HepG2 (cell line): Measurements from ENCODE around the gene HMCN1. TPM values are rescaled to one million over a fixed set of nuclear protein-coding genes. Genes with fewer than 3 reads are reported as not detected.

ENCODE experiments used
- ATAC-seq: fragments of 200-7000 bp; cut with Tn5 transposase; 3 replicates; pipeline ENCODE4 v1.9.1; 2020; ENCODE audit warnings: mild to moderate bottlenecking, moderate library complexity
- BruUV-seq: library from RNA; stranded (reverse); fragments of 400-500 nt; replicated peaks from 2 replicates; lab custom pipeline; 2021; lab: Mats Ljungman, UMichigan
- CTCF ChIA-PET: fragments of 300-600 bp; formaldehyde crosslinking; extraction: SDS; loops from one replicate; lab custom pipeline; 2021; ENCODE audit warnings: low total read pairs, inconsistent platforms, low intra/inter-chr PET ratio; lab: Yijun Ruan, JAX
- POLR2A ChIA-PET: fragments of 350-600 bp; sonication (Branson Sonifier 250); formaldehyde crosslinking; loops from one replicate; lab custom pipeline; 2020; ENCODE audit warnings: antibody characterized with exemption, inconsistent platforms; lab: Yijun Ruan, JAX
- DNase-seq: peaks from one replicate; pipeline ENCODE4 v3.0.0-alpha.2; 2015; ENCODE audit warnings: low spot score
- FAIRE-seq: peaks from 3 replicates; lab custom pipeline; 2011; peaks lifted over from hg19 to GRCh38; lab: Jason Lieb, UNC
- H2AFZ ChIP-seq: one replicate; pipeline ENCODE4 v1.6.1; 2011; ENCODE audit warnings: low read length, inconsistent platforms
- H3K27ac ChIP-seq: fragments of 300-600 bp; 3 replicates; pipeline ENCODE4 v1.8.0; 2011; ENCODE audit warnings: mixed run types, mild to moderate bottlenecking, mixed read lengths, low read length, inconsistent platforms; ENCODE audit not compliant: insufficient read depth; ENCODE audit errors: extremely low read length
- H3K27me3 ChIP-seq, 2 experiments: fragments of 200-600 bp in 1 of 2; 2 replicates in 1 of 2; 3 replicates in 1 of 2; pipeline versions ENCODE4 v1.6.0 to v1.8.0; 2011; ENCODE audit warnings: low read length in 2 of 2, mild to moderate bottlenecking in 2 of 2, moderate library complexity in 2 of 2, inconsistent platforms in 1 of 2; ENCODE audit not compliant: insufficient read depth in 2 of 2, control insufficient read depth in 1 of 2
- H3K36me3 ChIP-seq, 2 experiments: fragments of 200-600 bp in 1 of 2; replicated peaks in 1 of 2; 2 replicates in 1 of 2; 3 replicates in 1 of 2; pipeline versions ENCODE4 v1.5.1 to v1.8.0; 2011; ENCODE audit warnings: low read length in 2 of 2, inconsistent platforms in 1 of 2; ENCODE audit not compliant: insufficient read depth in 2 of 2, control insufficient read depth in 1 of 2
- H3K4me1 ChIP-seq: 2 replicates; pipeline ENCODE4 v1.5.1; 2012; ENCODE audit warnings: low read length, inconsistent platforms; ENCODE audit not compliant: insufficient read depth
- H3K4me2 ChIP-seq: 2 replicates; pipeline ENCODE4 v1.6.0; 2011; ENCODE audit warnings: low read depth, low read length, inconsistent platforms
- H3K4me3 ChIP-seq, 3 experiments: fragments of 200-600 bp in 1 of 3; sonication (generic), shearing (Covaris generic) in 1 of 3; replicated peaks in 1 of 3; 2 replicates each; pipeline ENCODE4 v1.5.1; 2011 to 2016; ENCODE audit warnings: low read length in 3 of 3, inconsistent platforms in 2 of 3, low read depth in 2 of 3, mild to moderate bottlenecking in 2 of 3, control low read depth in 1 of 3, mixed read lengths in 1 of 3; ENCODE audit not compliant: insufficient read depth in 1 of 3
- H3K79me2 ChIP-seq: one replicate; pipeline ENCODE4 v1.6.1; 2011; ENCODE audit warnings: low read length, inconsistent platforms; ENCODE audit not compliant: insufficient read depth
- H3K9ac ChIP-seq: 2 replicates; pipeline ENCODE4 v1.6.0; 2011; ENCODE audit warnings: mild to moderate bottlenecking, low read depth, low read length, inconsistent platforms; ENCODE audit not compliant: insufficient read depth
- H3K9me3 ChIP-seq: 2 replicates; pipeline ENCODE4 v1.5.1; 2012; ENCODE audit warnings: mild to moderate bottlenecking, low read length
- H4K20me1 ChIP-seq: 2 replicates; pipeline ENCODE4 v1.6.0; 2011; ENCODE audit warnings: inconsistent platforms, mild to moderate bottlenecking, low read length, moderate library complexity; ENCODE audit not compliant: insufficient read depth
- AKAP8 ChIP-seq: sonication (generic); formaldehyde crosslinking; IDR thresholded peaks from 2 replicates; pipeline ENCODE4 v1.5.1; 2020; ENCODE audit warnings: mild to moderate bottlenecking, missing genetic modification reagents
- ARNT ChIP-seq: fragments of 450-650 bp; IDR thresholded peaks from 2 replicates; pipeline ENCODE4 v1.6.1; 2017
- DNMT1 ChIP-seq: sonication (generic); formaldehyde crosslinking; IDR thresholded peaks from 2 replicates; pipeline ENCODE4 v1.5.1; 2020; ENCODE audit warnings: mild to moderate bottlenecking, missing genetic modification reagents
- HNF4A ChIP-seq: sonication (generic); formaldehyde crosslinking; IDR thresholded peaks from 2 replicates; pipeline ENCODE4 v1.4.0; 2020; ENCODE audit warnings: missing genetic modification reagents
- HOXA9 ChIP-seq: sonication (generic); formaldehyde crosslinking; IDR thresholded peaks from 2 replicates; pipeline ENCODE4 v1.8.1; 2022; ENCODE audit warnings: missing genetic modification reagents, mild to moderate bottlenecking, moderate library complexity, borderline replicate concordance
- RBAK ChIP-seq: sonication (generic); formaldehyde crosslinking; IDR thresholded peaks from 2 replicates; pipeline ENCODE4 v1.5.1; 2020; ENCODE audit warnings: mild to moderate bottlenecking, missing genetic modification reagents
- SRF ChIP-seq: IDR thresholded peaks from 2 replicates; pipeline ENCODE4 v1.6.1; 2011; ENCODE audit warnings: mild to moderate bottlenecking, low read depth, low read length, moderate library complexity
- SRSF9 ChIP-seq: fragments of 200-400 bp; formaldehyde crosslinking; IDR thresholded peaks from 2 replicates; pipeline ENCODE4 v1.6.1; 2018; ENCODE audit warnings: borderline replicate concordance, mild to moderate bottlenecking, low read depth, low read length; ENCODE audit not compliant: insufficient read depth, poor library complexity, severe bottlenecking
- WIZ ChIP-seq: sonication (generic); formaldehyde crosslinking; IDR thresholded peaks from 2 replicates; pipeline ENCODE4 v1.5.1; 2020; ENCODE audit warnings: mild to moderate bottlenecking, missing genetic modification reagents
- ZBTB7A ChIP-seq: sonication (generic); formaldehyde crosslinking; IDR thresholded peaks from 2 replicates; pipeline ENCODE4 v1.8.0; 2022; ENCODE audit warnings: mild to moderate bottlenecking, missing genetic modification reagents
- ZMAT5 ChIP-seq: sonication (generic); formaldehyde crosslinking; IDR thresholded peaks from 2 replicates; pipeline ENCODE4 v1.5.0; 2020; ENCODE audit warnings: mild to moderate bottlenecking, low read depth, missing genetic modification reagents, borderline replicate concordance
- ZNF24 ChIP-seq: fragments of 450-650 bp; IDR thresholded peaks from 2 replicates; pipeline ENCODE4 v1.6.1; 2017; ENCODE audit warnings: antibody characterized with exemption, mild to moderate bottlenecking
- ZNF260 ChIP-seq: sonication (generic); formaldehyde crosslinking; IDR thresholded peaks from 2 replicates; pipeline ENCODE4 v1.4.0; 2020; ENCODE audit warnings: missing genetic modification reagents, low read depth, mild to moderate bottlenecking, borderline replicate concordance
- WGBS: methylation state at CpG from one replicate; pipeline ENCODE4 v1.1.6; 2017; ENCODE audit warnings: low lambda C conversion rate; 5-methylcytosine and 5-hydroxymethylcytosine counted together
- in situ Hi-C: cut with HindIII; loops from 2 replicates; pipeline ENCODE4 v1.10.0; 2017; ENCODE audit warnings: low pct_unique_long_range_greater_than_20kb; ENCODE audit not compliant: extremely low pct_ligation_motif_present
- intact Hi-C: fragments of 100-400 bp; cut with micrococcal nuclease; formaldehyde crosslinking; loops from one replicate; pipeline ENCODE4 v1.10.0; 2022; ENCODE audit not compliant: unreplicated experiment
- polyA plus RNA-seq, 8 experiments: library from polyadenylated mRNA; depleted of rRNA in 3 of 8; stranded (reverse) in 7 of 8; unstranded in 1 of 8; fragments of >200 nt; fragmentation: Illumina TruSeq in 4 of 8; extraction: Trizol in 4 of 8; gene quantifications; 2 replicates each; pipeline versions ENCODE4 v1.2.1 to v1.2.3, GENCODE V29; 2011 to 2016; ENCODE audit warnings: low read depth in 4 of 8, missing spikeins in 1 of 8, mixed read lengths in 1 of 8; ENCODE audit not compliant: insufficient read depth in 1 of 8
- total RNA-seq, 5 experiments: library from RNA; depleted of rRNA; stranded (reverse); fragments of >200 nt; fragmentation: Illumina TruSeq; extraction: Trizol; gene quantifications; 2 replicates each; pipeline ENCODE4 v1.2.3, GENCODE V29; 2016; ENCODE audit warnings: low read depth in 1 of 5
- TF ChIP-seq, protein P1 (sequence below): sonication (generic); formaldehyde crosslinking; IDR thresholded peaks from 2 replicates; pipeline ENCODE4 v1.4.0; 2020; ENCODE audit warnings: missing genetic modification reagents
- TF ChIP-seq, protein P2 (sequence below), 2 experiments: sonication (generic) in 1 of 2; formaldehyde crosslinking in 1 of 2; IDR thresholded peaks; 2 replicates each; pipeline versions ENCODE4 v1.5.1 to v1.6.1; 2011 to 2020; ENCODE audit warnings: borderline replicate concordance in 1 of 2, low read depth in 1 of 2, low read length in 1 of 2, mild to moderate bottlenecking in 1 of 2, missing genetic modification reagents in 1 of 2, moderate library complexity in 1 of 2

Gene HMCN1
- total and polyA plus RNA-seq, 2 of the 13 experiments (the other 11 are each of a cell fraction or from before 2014, with no cell fraction given), result 0.03 TPM; not detected in 1

DNA sequence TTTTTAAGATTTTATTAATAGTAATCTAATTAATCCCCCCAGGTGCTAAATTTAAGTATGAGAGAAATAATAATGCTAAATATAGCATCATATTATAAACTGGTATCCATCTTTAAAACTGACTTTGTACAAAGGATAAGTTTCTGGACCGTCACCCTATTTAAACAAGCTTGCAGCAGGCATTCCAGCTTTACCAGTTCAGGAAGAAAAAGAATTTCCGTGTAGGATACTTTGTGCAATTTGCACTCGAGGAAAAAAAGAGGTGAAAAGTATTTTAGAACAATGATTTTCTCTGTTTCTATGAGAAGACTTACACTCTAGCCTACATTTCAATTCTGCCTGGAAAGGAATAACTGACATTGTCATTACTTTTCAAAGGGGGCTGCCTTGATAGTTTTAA lies 27.6 kb downstream of the HMCN1 start:
- no peaks in the 10 kb centered on the region for H3K4me1 ChIP-seq
- H3K27me3 ChIP-seq, result no peaks in the 10 kb centered on the region
- ATAC-seq (no peak), FAIRE-seq (no peak), DNase-seq (no peak)
- in situ Hi-C loops, result no loop called here
- no peak overlapping the region for H2AFZ ChIP-seq
- TF ChIP-seq RBAK (no peak), DNMT1 (CRISPR knock-in tag) (no peak), ZNF24 (no peak), WIZ (no peak), ZNF260 (no peak), SRF (no peak)
- TF ChIP-seq, protein P1, sequence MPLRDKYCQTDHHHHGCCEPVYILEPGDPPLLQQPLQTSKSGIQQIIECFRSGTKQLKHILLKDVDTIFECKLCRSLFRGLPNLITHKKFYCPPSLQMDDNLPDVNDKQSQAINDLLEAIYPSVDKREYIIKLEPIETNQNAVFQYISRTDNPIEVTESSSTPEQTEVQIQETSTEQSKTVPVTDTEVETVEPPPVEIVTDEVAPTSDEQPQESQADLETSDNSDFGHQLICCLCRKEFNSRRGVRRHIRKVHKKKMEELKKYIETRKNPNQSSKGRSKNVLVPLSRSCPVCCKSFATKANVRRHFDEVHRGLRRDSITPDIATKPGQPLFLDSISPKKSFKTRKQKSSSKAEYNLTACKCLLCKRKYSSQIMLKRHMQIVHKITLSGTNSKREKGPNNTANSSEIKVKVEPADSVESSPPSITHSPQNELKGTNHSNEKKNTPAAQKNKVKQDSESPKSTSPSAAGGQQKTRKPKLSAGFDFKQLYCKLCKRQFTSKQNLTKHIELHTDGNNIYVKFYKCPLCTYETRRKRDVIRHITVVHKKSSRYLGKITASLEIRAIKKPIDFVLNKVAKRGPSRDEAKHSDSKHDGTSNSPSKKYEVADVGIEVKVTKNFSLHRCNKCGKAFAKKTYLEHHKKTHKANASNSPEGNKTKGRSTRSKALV, result no peak
- no peak overlapping the region for H3K4me3 ChIP-seq
- H3K9ac ChIP-seq, result no peak overlapping the region
- intact Hi-C loops, result no loop called here
- 6% methylated on average over 3 of the region's 3 CpGs for WGBS
- H3K79me2 ChIP-seq, result no peaks in the 10 kb centered on the region
- BruUV-seq, result no TSS peak
- no peaks in the 10 kb centered on the region for H3K36me3 ChIP-seq
- H3K9me3 ChIP-seq, result no peaks in the 10 kb centered on the region
- H3K27ac ChIP-seq, result no peak overlapping the region
- no peak overlapping the region for H3K4me2 ChIP-seq
- ChIA-PET POLR2A (no interaction called here), CTCF (no interaction called here)
- no peaks in the 10 kb centered on the region for H4K20me1 ChIP-seq

GRCh38 chr1:185767508-185768120 lies 33.4 kb downstream of the HMCN1 start:
- no peaks in the 10 kb centered on the region for H3K4me1 ChIP-seq
- ATAC-seq, result no peak
- CTCF ChIA-PET, result no interaction called here
- in situ Hi-C loops (no loop called here), intact Hi-C loops (no loop called here)
- BruUV-seq, result no TSS peak
- FAIRE-seq, result no peak
- H3K27ac ChIP-seq, result no peak overlapping the region
- no peak overlapping the region for H3K4me2 ChIP-seq
- H3K27me3 ChIP-seq, result no peaks in the 10 kb centered on the region
- H4K20me1 ChIP-seq, result no peaks in the 10 kb centered on the region
- H3K9ac ChIP-seq, result no peak overlapping the region
- no peaks in the 10 kb centered on the region for H3K79me2 ChIP-seq
- H3K4me3 ChIP-seq, result no peak overlapping the region
- POLR2A ChIA-PET, result no interaction called here
- no peaks in the 10 kb centered on the region for H3K36me3 ChIP-seq
- no peak for DNase-seq
- no peaks in the 10 kb centered on the region for H3K9me3 ChIP-seq
- H2AFZ ChIP-seq, result no peak overlapping the region
- 0% methylated on average over 1 of the region's 1 CpG for WGBS
- TF ChIP-seq SRSF9 (no peak), ZBTB7A (CRISPR knock-in tag) (no peak), HNF4A (CRISPR knock-in tag) (no peak), ARNT (no peak), ZMAT5 (CRISPR knock-in tag) (no peak), AKAP8 (CRISPR knock-in tag) (no peak), HOXA9 (CRISPR knock-in tag) (no peak)
- TF ChIP-seq, protein P2, sequence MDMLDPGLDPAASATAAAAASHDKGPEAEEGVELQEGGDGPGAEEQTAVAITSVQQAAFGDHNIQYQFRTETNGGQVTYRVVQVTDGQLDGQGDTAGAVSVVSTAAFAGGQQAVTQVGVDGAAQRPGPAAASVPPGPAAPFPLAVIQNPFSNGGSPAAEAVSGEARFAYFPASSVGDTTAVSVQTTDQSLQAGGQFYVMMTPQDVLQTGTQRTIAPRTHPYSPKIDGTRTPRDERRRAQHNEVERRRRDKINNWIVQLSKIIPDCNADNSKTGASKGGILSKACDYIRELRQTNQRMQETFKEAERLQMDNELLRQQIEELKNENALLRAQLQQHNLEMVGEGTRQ (IDR thresholded peaks at IDR 0.05; ENCODE audit: low read depth, low read length), result no peak
- TF ChIP-seq, protein P2 (CRISPR knock-in tag; IDR thresholded peaks at IDR 0.05; ENCODE audit: borderline replicate concordance), result no peak
